ENCODE results near the gene NOL12.

The NOL12 gene

GRCh38 chr22:37734402-37734700, 48.2 kb downstream of the NOL12 start:
- H3K4me1 ChIP-seq (ENCODE audit: insufficient read depth, low read length): no peaks in the 10 kb centered on the region
- H3K27me3 ChIP-seq (ENCODE audit: insufficient read depth, low read length, poor library complexity): no peaks in the 10 kb centered on the region
- no peak overlapping the region for H3K9ac ChIP-seq (ENCODE audit: low read depth, low read length)
- TF ChIP-seq EZH2 (IDR thresholded peaks at IDR 0.05; ENCODE audit: borderline replicate concordance, low read depth, low read length, severe bottlenecking) (no peak), CTCF (IDR thresholded peaks at IDR 0.05; ENCODE audit: borderline replicate concordance, extremely low read depth, low read length, poor library complexity, severe bottlenecking) (no peak)
- no peak for DNase-seq
- H3K79me2 ChIP-seq (ENCODE audit: insufficient read depth, low read length): no peaks in the 10 kb centered on the region
- H3K4me3 ChIP-seq (ENCODE audit: low read depth in 1 of 2, low read length in 2 of 2): no peak overlapping the region
- ATAC-seq (ENCODE audit: insufficient read depth, low read depth): no peak
- no peaks in the 10 kb centered on the region for H4K20me1 ChIP-seq (ENCODE audit: insufficient read depth, low read length)
- no peaks in the 10 kb centered on the region for H3K36me3 ChIP-seq (ENCODE audit: insufficient read depth, low read length)
- H3K4me2 ChIP-seq (ENCODE audit: insufficient read depth, low read length): no peak overlapping the region
- H2AFZ ChIP-seq (ENCODE audit: low read depth, low read length): no peak overlapping the region
- H3K27ac ChIP-seq (ENCODE audit: low read length): no peak overlapping the region
- no peaks in the 10 kb centered on the region for H3K9me3 ChIP-seq (ENCODE audit: insufficient read depth, low read length, severe bottlenecking)

GRCh38 chr22:37734964-37735451, 48.9 kb downstream of the NOL12 start:
- DNase-seq (no peak), ATAC-seq (ENCODE audit: insufficient read depth, low read depth) (no peak)
- H4K20me1 ChIP-seq (ENCODE audit: insufficient read depth, low read length): no peaks in the 10 kb centered on the region
- no peaks in the 10 kb centered on the region for H3K4me1 ChIP-seq (ENCODE audit: insufficient read depth, low read length)
- no peaks in the 10 kb centered on the region for H3K9me3 ChIP-seq (ENCODE audit: insufficient read depth, low read length, severe bottlenecking)
- H2AFZ ChIP-seq (ENCODE audit: low read depth, low read length): no peak overlapping the region
- H3K9ac ChIP-seq (ENCODE audit: low read depth, low read length): no peak overlapping the region
- TF ChIP-seq CTCF (IDR thresholded peaks at IDR 0.05; ENCODE audit: borderline replicate concordance, extremely low read depth, low read length, poor library complexity, severe bottlenecking) (no peak), EZH2 (IDR thresholded peaks at IDR 0.05; ENCODE audit: borderline replicate concordance, low read depth, low read length, severe bottlenecking) (no peak)
- no peak overlapping the region for H3K4me2 ChIP-seq (ENCODE audit: insufficient read depth, low read length)
- H3K4me3 ChIP-seq (ENCODE audit: low read depth in 1 of 2, low read length in 2 of 2): no peak overlapping the region
- no peaks in the 10 kb centered on the region for H3K27me3 ChIP-seq (ENCODE audit: insufficient read depth, low read length, poor library complexity)
- H3K27ac ChIP-seq (ENCODE audit: low read length): no peak overlapping the region
- no peaks in the 10 kb centered on the region for H3K79me2 ChIP-seq (ENCODE audit: insufficient read depth, low read length)
- no peaks in the 10 kb centered on the region for H3K36me3 ChIP-seq (ENCODE audit: insufficient read depth, low read length)

- TF ChIP-seq CTCF (IDR thresholded peaks at IDR 0.05; ENCODE audit: borderline replicate concordance, extremely low read depth, low read length, poor library complexity, severe bottlenecking) (no peak), EZH2 (IDR thresholded peaks at IDR 0.05; ENCODE audit: borderline replicate concordance, low read depth, low read length, severe bottlenecking) (no peak)
- no peaks in the 10 kb centered on the region for H3K27me3 ChIP-seq (ENCODE audit: insufficient read depth, low read length, poor library complexity)
- no peaks in the 10 kb centered on the region for H3K36me3 ChIP-seq (ENCODE audit: insufficient read depth, low read length)
- no peak overlapping the region for H3K4me3 ChIP-seq (ENCODE audit: low read depth in 1 of 2, low read length in 2 of 2)
- no peaks in the 10 kb centered on the region for H3K9me3 ChIP-seq (ENCODE audit: insufficient read depth, low read length, severe bottlenecking)
- no peak overlapping the region for H3K9ac ChIP-seq (ENCODE audit: low read depth, low read length)
- no peaks in the 10 kb centered on the region for H3K4me1 ChIP-seq (ENCODE audit: insufficient read depth, low read length)
- H3K79me2 ChIP-seq (ENCODE audit: insufficient read depth, low read length): no peaks in the 10 kb centered on the region
- no peak overlapping the region for H3K4me2 ChIP-seq (ENCODE audit: insufficient read depth, low read length)
- H3K27ac ChIP-seq (ENCODE audit: low read length): no peak overlapping the region
- H4K20me1 ChIP-seq (ENCODE audit: insufficient read depth, low read length): no peaks in the 10 kb centered on the region
- no peak for ATAC-seq (ENCODE audit: insufficient read depth, low read depth)
- no peak for DNase-seq
- no peak overlapping the region for H2AFZ ChIP-seq (ENCODE audit: low read depth, low read length)
These were observed 52.9 kb downstream of the NOL12 start for GRCh38 chr22:37739035-37739434.

GRCh38 chr22:37739611-37740049, 53.5 kb downstream of the NOL12 start:
- 0 out of 2 replicates have a peak, but pooled peaks cover 4% of the 10 kb centered on the region for H3K36me3 ChIP-seq (ENCODE audit: insufficient read depth, low read length)
- no peak overlapping the region for H3K4me3 ChIP-seq (ENCODE audit: low read depth in 1 of 2, low read length in 2 of 2)
- H3K27me3 ChIP-seq (ENCODE audit: insufficient read depth, low read length, poor library complexity): no peaks in the 10 kb centered on the region
- DNase-seq (no peak), ATAC-seq (ENCODE audit: insufficient read depth, low read depth) (no peak)
- no peak for TF ChIP-seq EZH2 (IDR thresholded peaks at IDR 0.05; ENCODE audit: borderline replicate concordance, low read depth, low read length, severe bottlenecking)
- TF ChIP-seq CTCF (IDR thresholded peaks at IDR 0.05; ENCODE audit: borderline replicate concordance, extremely low read depth, low read length, poor library complexity, severe bottlenecking): no peak
- H3K9me3 ChIP-seq (ENCODE audit: insufficient read depth, low read length, severe bottlenecking): no peaks in the 10 kb centered on the region
- no peak overlapping the region for H3K4me2 ChIP-seq (ENCODE audit: insufficient read depth, low read length)
- no peaks in the 10 kb centered on the region for H3K79me2 ChIP-seq (ENCODE audit: insufficient read depth, low read length)
- no peak overlapping the region for H3K27ac ChIP-seq (ENCODE audit: low read length)
- H3K4me1 ChIP-seq (ENCODE audit: insufficient read depth, low read length): 0 out of 2 replicates have a peak, but pooled peaks cover 3% of the 10 kb centered on the region
- H3K9ac ChIP-seq (ENCODE audit: low read depth, low read length): no peak overlapping the region
- H4K20me1 ChIP-seq (ENCODE audit: insufficient read depth, low read length): no peaks in the 10 kb centered on the region
- no peak overlapping the region for H2AFZ ChIP-seq (ENCODE audit: low read depth, low read length)

All from DND-41 (cell line).